Measurements from ENCODE around the gene SLC25A44. TPM values are rescaled to one million over a fixed set of nuclear protein-coding genes. Genes with fewer than 3 reads are reported as not detected.

SLC25A44 gene
- total RNA-seq, 4 donors from 2014 or later: 15.1 to 20.4 (median 17.2) TPM

GRCh38 chr1:156151093-156151688 is 42.7 kb upstream of the SLC25A44 start:
- Histone ChIP-seq H3K27me3 (no peaks in the 10 kb centered on the region), H3K4me1 (peaks cover 55% of the 10 kb centered on the region), H3K9me3 (no peaks in the 10 kb centered on the region), H3K27ac (no peak overlapping the region), H3K4me3 (no peak overlapping the region), H3K36me3 (no peaks in the 10 kb centered on the region)
- TF ChIP-seq CTCF (IDR thresholded peaks at IDR 0.05): no peak
- TF ChIP-seq EP300 (IDR thresholded peaks at IDR 0.05): no peak
- no peak for TF ChIP-seq POLR2AphosphoS5 (IDR thresholded peaks at IDR 0.05)
- no peak for TF ChIP-seq POLR2A (IDR thresholded peaks at IDR 0.05)
- DNase-seq (ENCODE audit: low spot score in 2 of 2): no peak
- 75% methylated on average over 2 of the region's 6 CpGs for WGBS

GRCh38 chr1:156152628-156153027 is 41.3 kb upstream of the SLC25A44 start:
- WGBS: 18% methylated on average over 1 of the region's 5 CpGs
- Histone ChIP-seq H3K4me3 (no peak overlapping the region), H3K9me3 (no peaks in the 10 kb centered on the region), H3K4me1 (peaks cover 43% of the 10 kb centered on the region), H3K27ac (no peak overlapping the region), H3K27me3 (no peaks in the 10 kb centered on the region), H3K36me3 (peaks cover 4% of the 10 kb centered on the region)
- no peak for TF ChIP-seq POLR2A (IDR thresholded peaks at IDR 0.05)
- no peak for TF ChIP-seq CTCF (IDR thresholded peaks at IDR 0.05)
- no peak for TF ChIP-seq EP300 (IDR thresholded peaks at IDR 0.05)
- TF ChIP-seq POLR2AphosphoS5 (IDR thresholded peaks at IDR 0.05): no peak
- no peak for DNase-seq (ENCODE audit: low spot score in 2 of 2)

GRCh38 chr1:156153362-156153761 is 40.5 kb upstream of the SLC25A44 start, which contains the start of gene SEMA4A:
TSS of gene SEMA4A (plus strand) at chr1:156153585. CDS start at chr1:156154579, 994 bp downstream.
- DNase-seq (ENCODE audit: low spot score in 2 of 2): no peak
- peak within 1 kb of the TSS; percentile 71 for H3K27ac ChIP-seq
- no peaks in the 10 kb centered on the region for H3K27me3 ChIP-seq
- no peaks in the 10 kb centered on the region for H3K9me3 ChIP-seq
- 42% methylated on average over 10 of the region's 10 CpGs for WGBS
- peaks cover 43% of the 10 kb centered on the region for H3K4me1 ChIP-seq
- H3K4me3 ChIP-seq: peak within 1 kb of the TSS; percentile 45
- TF ChIP-seq CTCF (IDR thresholded peaks at IDR 0.05) (no peak), EP300 (IDR thresholded peaks at IDR 0.05) (no peak), POLR2A (IDR thresholded peaks at IDR 0.05) (no peak), POLR2AphosphoS5 (IDR thresholded peaks at IDR 0.05) (peak in 1 of 3 donors; percentile 27)
- peaks cover 6% of the 10 kb centered on the region for H3K36me3 ChIP-seq

GRCh38 chr1:156154317-156154749 is 39.6 kb upstream of the SLC25A44 start:
- Histone ChIP-seq H3K27me3 (no peaks in the 10 kb centered on the region), H3K4me1 (peaks cover 43% of the 10 kb centered on the region), H3K27ac (peak overlapping the region; percentile 71), H3K36me3 (peaks cover 15% of the 10 kb centered on the region), H3K4me3 (peak overlapping the region; percentile 45), H3K9me3 (no peaks in the 10 kb centered on the region)
- 53% methylated on average over 9 of the region's 11 CpGs for WGBS
- peak in 1 of 2 donors; percentile 83 for DNase-seq (ENCODE audit: low spot score in 2 of 2)
- no peak for TF ChIP-seq CTCF (IDR thresholded peaks at IDR 0.05)
- TF ChIP-seq EP300 (IDR thresholded peaks at IDR 0.05): no peak
- no peak for TF ChIP-seq POLR2A (IDR thresholded peaks at IDR 0.05)
- TF ChIP-seq POLR2AphosphoS5 (IDR thresholded peaks at IDR 0.05): no peak

- no peaks in the 10 kb centered on the region for H3K9me3 ChIP-seq
- no peak overlapping the region for H3K4me3 ChIP-seq
- no peak for TF ChIP-seq POLR2AphosphoS5 (IDR thresholded peaks at IDR 0.05)
- no peak for TF ChIP-seq CTCF (IDR thresholded peaks at IDR 0.05)
- TF ChIP-seq EP300 (IDR thresholded peaks at IDR 0.05): no peak
- TF ChIP-seq POLR2A (IDR thresholded peaks at IDR 0.05): no peak
- peaks cover 23% of the 10 kb centered on the region for H3K36me3 ChIP-seq
- 62% methylated on average over 12 of the region's 12 CpGs for WGBS
- no peaks in the 10 kb centered on the region for H3K27me3 ChIP-seq
- H3K4me1 ChIP-seq: peaks cover 52% of the 10 kb centered on the region
- H3K27ac ChIP-seq: no peak overlapping the region
- no peak for DNase-seq (ENCODE audit: low spot score in 2 of 2)
Measured at GRCh38 chr1:156155756-156156510, 38.0 kb upstream of the SLC25A44 start.
